Measurements from ENCODE around the gene ZMAT2. TPM values are rescaled to one million over a fixed set of nuclear protein-coding genes. Genes with fewer than 3 reads are reported as not detected.

ZMAT2 gene
- total RNA-seq, 1 experiment from 2014 or later, result 58.9 TPM

Small RNA genes within 50 kb of the gene (small RNA-seq; reads per million reads assigned to genes)
- gene VTRNA1-1 (4.0 to 249 reads per million in 2 experiments), gene VTRNA1-2 (1.8 to 39.0 reads per million in 2 experiments), gene VTRNA1-3 (0.52 to 10.6 reads per million in 2 experiments)

Other genes with a start within 250 kb of the ZMAT2 start
- gene EIF4EBP3, start 152.8 kb upstream of the ZMAT2 start, total RNA-seq (2014; rRNA removed; shearing (Covaris generic)), result 3.6 and 5.7 TPM in 2 replicates
- gene SRA1, start 143.0 kb upstream of the ZMAT2 start, total RNA-seq (2014; rRNA removed; shearing (Covaris generic)), result 32.2 and 40.9 TPM in 2 replicates
- gene APBB3, start 135.8 kb upstream of the ZMAT2 start, total RNA-seq (2014; rRNA removed; shearing (Covaris generic)), result 9.2 and 12.0 TPM in 2 replicates
- gene SLC35A4, start 135.6 kb upstream of the ZMAT2 start, total RNA-seq (2014; rRNA removed; shearing (Covaris generic)), result 14.2 and 16.7 TPM in 2 replicates
- gene CD14, start 67.3 kb upstream of the ZMAT2 start, total RNA-seq (2014; rRNA removed; shearing (Covaris generic)), result not detected in 2 replicates
- gene TMCO6, start 61.0 kb upstream of the ZMAT2 start, total RNA-seq (2014; rRNA removed; shearing (Covaris generic)), result 10.0 and 11.3 TPM in 2 replicates
- gene NDUFA2, start 52.8 kb upstream of the ZMAT2 start, total RNA-seq (2014; rRNA removed; shearing (Covaris generic)), result 78.7 and 94.2 TPM in 2 replicates
- gene IK, start 52.6 kb upstream of the ZMAT2 start, total RNA-seq (2014; rRNA removed; shearing (Covaris generic)), result 83.7 and 87.8 TPM in 2 replicates
- 27.6 and 29.2 TPM in 2 replicates for gene WDR55, start 35.5 kb upstream of the ZMAT2 start, total RNA-seq (2014; rRNA removed; shearing (Covaris generic))
- 0.26 and 0.75 TPM in 2 replicates for gene DND1, start 26.9 kb upstream of the ZMAT2 start, total RNA-seq (2014; rRNA removed; shearing (Covaris generic))
- 58.6 and 67.8 TPM in 2 replicates for gene HARS1, start 9.1 kb upstream of the ZMAT2 start, total RNA-seq (2014; rRNA removed; shearing (Covaris generic))
- 38.9 and 39.8 TPM in 2 replicates for gene HARS2, start 9.0 kb upstream of the ZMAT2 start, total RNA-seq (2014; rRNA removed; shearing (Covaris generic))
- 0.48 and 0.55 TPM in 2 replicates for gene PCDHA1, start 85.7 kb downstream of the ZMAT2 start, total RNA-seq (2014; rRNA removed; shearing (Covaris generic))
- 0.08 and 0.13 TPM in 2 replicates for gene PCDHA2, start 94.4 kb downstream of the ZMAT2 start, total RNA-seq (2014; rRNA removed; shearing (Covaris generic))
- gene PCDHA3, start 100.6 kb downstream of the ZMAT2 start, total RNA-seq (2014; rRNA removed; shearing (Covaris generic)), result 0.27 and 0.48 TPM in 2 replicates
- 0.48 and 0.67 TPM in 2 replicates for gene PCDHA4, start 106.6 kb downstream of the ZMAT2 start, total RNA-seq (2014; rRNA removed; shearing (Covaris generic))
- 0.40 and 0.77 TPM in 2 replicates for gene PCDHA5, start 121.2 kb downstream of the ZMAT2 start, total RNA-seq (2014; rRNA removed; shearing (Covaris generic))
- gene PCDHA6, start 127.5 kb downstream of the ZMAT2 start, total RNA-seq (2014; rRNA removed; shearing (Covaris generic)), result not detected in 2 replicates
- gene PCDHA7, start 133.8 kb downstream of the ZMAT2 start, total RNA-seq (2014; rRNA removed; shearing (Covaris generic)), result 1.3 and 1.4 TPM in 2 replicates
- 0.03 TPM in 1 of 2 replicates, not detected in the other for gene PCDHA8, start 140.7 kb downstream of the ZMAT2 start, total RNA-seq (2014; rRNA removed; shearing (Covaris generic))
- 0.05 TPM in 1 of 2 replicates, not detected in the other for gene PCDHA9, start 147.9 kb downstream of the ZMAT2 start, total RNA-seq (2014; rRNA removed; shearing (Covaris generic))
- gene PCDHA10, start 155.4 kb downstream of the ZMAT2 start, total RNA-seq (2014; rRNA removed; shearing (Covaris generic)), result 0.16 TPM in 1 of 2 replicates, not detected in the other
- gene PCDHA11, start 168.5 kb downstream of the ZMAT2 start, total RNA-seq (2014; rRNA removed; shearing (Covaris generic)), result 1.0 and 1.9 TPM in 2 replicates
- 0.08 and 0.19 TPM in 2 replicates for gene PCDHA12, start 174.9 kb downstream of the ZMAT2 start, total RNA-seq (2014; rRNA removed; shearing (Covaris generic))
- 0.29 and 0.53 TPM in 2 replicates for gene PCDHA13, start 181.7 kb downstream of the ZMAT2 start, total RNA-seq (2014; rRNA removed; shearing (Covaris generic))
- 0.58 and 0.72 TPM in 2 replicates for gene PCDHAC1, start 225.9 kb downstream of the ZMAT2 start, total RNA-seq (2014; rRNA removed; shearing (Covaris generic))